Thoracic aorta (tissue), 2 donors: ENCODE measurements around the gene A3GALT2. TPM values are rescaled to one million over a fixed set of nuclear protein-coding genes. Genes with fewer than 3 reads are reported as not detected.

ENCODE experiments used
- ATAC-seq: fragments of 150-250 bp; one replicate; pipeline ENCODE4 v1.8.0; 2017; ENCODE audit warnings: low read depth; ENCODE audit not compliant: insufficient number of reproducible peaks, low FRiP score
- DNase-seq: peaks from one replicate; pipeline ENCODE4 v3.0.0-alpha.2; 2020; ENCODE audit warnings: low spot score
- H3K27ac ChIP-seq, 2 donors: fragments of 200-600 bp; sonication (generic); 1 replicate in 1 of 2; 2 replicates in 1 of 2; pipeline ENCODE4 v1.5.1; 2016; ENCODE audit warnings: mild to moderate bottlenecking in 2 of 2, moderate library complexity in 2 of 2
- H3K27me3 ChIP-seq: fragments of 200-600 bp; sonication (generic); replicated peaks from 2 replicates; pipeline ENCODE4 v1.6.0; 2016; ENCODE audit warnings: mild to moderate bottlenecking; ENCODE audit not compliant: insufficient read depth
- H3K36me3 ChIP-seq: fragments of 200-600 bp; sonication (generic); one replicate; pipeline ENCODE4 v1.5.1; 2016
- H3K4me1 ChIP-seq, 2 donors: fragments of 200-600 bp; sonication (generic); 1 replicate in 1 of 2; 2 replicates in 1 of 2; pipeline versions ENCODE4 v1.5.1 to v1.6.0; 2016; ENCODE audit warnings: low read depth in 2 of 2, mild to moderate bottlenecking in 1 of 2; ENCODE audit not compliant: control insufficient read depth in 1 of 2
- H3K4me3 ChIP-seq: fragments of 200-600 bp; sonication (generic); 2 replicates; pipeline ENCODE4 v1.5.1; 2016; ENCODE audit warnings: mild to moderate bottlenecking
- H3K9me3 ChIP-seq: fragments of 200-600 bp; sonication (generic); 2 replicates; pipeline ENCODE4 v1.5.1; 2016
- total RNA-seq, 2 donors: library from RNA; depleted of rRNA; stranded (reverse); fragments of >200 nt; gene quantifications; one replicate each; pipeline versions ENCODE4 v1.1.0 to v1.2.3, GENCODE V29; 2016
- TF ChIP-seq, protein P1 (sequence below): fragments of 200-600 bp; sonication (generic); IDR thresholded peaks from one replicate; pipeline ENCODE4 v1.5.1; 2019; ENCODE audit warnings: antibody characterized with exemption

Gene A3GALT2
- total RNA-seq, 2 donors from 2014 or later = 0.54 to 0.71 TPM

DNA sequence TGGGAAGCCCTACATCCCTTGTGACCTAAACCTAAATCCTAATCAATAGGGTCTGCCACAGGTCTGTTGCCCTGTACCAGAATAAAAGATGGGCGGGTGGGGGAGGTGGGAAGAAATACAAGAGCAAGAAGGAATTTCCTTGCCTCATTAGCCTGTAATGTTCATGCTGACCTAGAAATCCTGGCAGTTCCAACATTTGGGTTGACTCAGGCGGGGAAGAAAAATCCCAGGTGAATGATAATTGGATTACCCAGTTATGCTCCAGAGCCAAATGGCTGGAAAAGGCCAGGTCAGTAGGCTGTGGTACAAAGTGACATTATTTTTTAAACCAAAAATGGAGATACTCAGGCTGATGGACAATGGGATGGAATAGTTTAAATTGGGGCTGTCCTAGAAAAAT, 27.3 kb upstream of the A3GALT2 start:
- DNase-seq (no peak), ATAC-seq (no peak)
- peak overlapping the region; percentile 95 to 97 for H3K27ac ChIP-seq
- TF ChIP-seq, protein P1, sequence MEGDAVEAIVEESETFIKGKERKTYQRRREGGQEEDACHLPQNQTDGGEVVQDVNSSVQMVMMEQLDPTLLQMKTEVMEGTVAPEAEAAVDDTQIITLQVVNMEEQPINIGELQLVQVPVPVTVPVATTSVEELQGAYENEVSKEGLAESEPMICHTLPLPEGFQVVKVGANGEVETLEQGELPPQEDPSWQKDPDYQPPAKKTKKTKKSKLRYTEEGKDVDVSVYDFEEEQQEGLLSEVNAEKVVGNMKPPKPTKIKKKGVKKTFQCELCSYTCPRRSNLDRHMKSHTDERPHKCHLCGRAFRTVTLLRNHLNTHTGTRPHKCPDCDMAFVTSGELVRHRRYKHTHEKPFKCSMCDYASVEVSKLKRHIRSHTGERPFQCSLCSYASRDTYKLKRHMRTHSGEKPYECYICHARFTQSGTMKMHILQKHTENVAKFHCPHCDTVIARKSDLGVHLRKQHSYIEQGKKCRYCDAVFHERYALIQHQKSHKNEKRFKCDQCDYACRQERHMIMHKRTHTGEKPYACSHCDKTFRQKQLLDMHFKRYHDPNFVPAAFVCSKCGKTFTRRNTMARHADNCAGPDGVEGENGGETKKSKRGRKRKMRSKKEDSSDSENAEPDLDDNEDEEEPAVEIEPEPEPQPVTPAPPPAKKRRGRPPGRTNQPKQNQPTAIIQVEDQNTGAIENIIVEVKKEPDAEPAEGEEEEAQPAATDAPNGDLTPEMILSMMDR = no peak
- no peaks in the 10 kb centered on the region for H3K9me3 ChIP-seq
- no peaks in the 10 kb centered on the region for H3K36me3 ChIP-seq
- H3K4me3 ChIP-seq = peak overlapping the region; percentile 96
- peaks cover 38 to 54% of the 10 kb centered on the region in 2 donors for H3K4me1 ChIP-seq
- H3K27me3 ChIP-seq = no peaks in the 10 kb centered on the region

DNA sequence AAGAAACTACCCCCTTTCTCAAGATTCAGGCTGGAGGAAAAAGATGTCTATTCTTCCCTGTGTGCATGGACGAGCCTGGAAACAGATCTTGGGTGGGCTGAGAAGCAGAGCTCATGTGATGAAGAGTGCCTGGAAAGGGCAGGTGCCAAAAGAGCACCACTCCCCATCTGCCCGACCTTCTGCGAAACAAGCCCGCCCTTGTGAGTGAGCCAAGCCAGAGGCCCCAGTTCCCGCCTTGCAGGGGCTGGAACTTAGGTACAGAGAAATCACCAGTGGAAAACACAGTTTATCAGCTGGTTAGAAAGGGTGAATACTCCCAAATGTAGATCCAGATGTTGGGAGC, 26.7 kb upstream of the A3GALT2 start:
- Histone ChIP-seq H3K27me3 (no peaks in the 10 kb centered on the region), H3K36me3 (peaks cover 2% of the 10 kb centered on the region), H3K27ac (peak overlapping the region; percentile 95 to 97), H3K4me3 (peak overlapping the region; percentile 96), H3K4me1 (peaks cover 43 to 60% of the 10 kb centered on the region in 2 donors), H3K9me3 (no peaks in the 10 kb centered on the region)
- ATAC-seq (no peak), DNase-seq (no peak)
- TF ChIP-seq, protein P1 = no peak

DNA sequence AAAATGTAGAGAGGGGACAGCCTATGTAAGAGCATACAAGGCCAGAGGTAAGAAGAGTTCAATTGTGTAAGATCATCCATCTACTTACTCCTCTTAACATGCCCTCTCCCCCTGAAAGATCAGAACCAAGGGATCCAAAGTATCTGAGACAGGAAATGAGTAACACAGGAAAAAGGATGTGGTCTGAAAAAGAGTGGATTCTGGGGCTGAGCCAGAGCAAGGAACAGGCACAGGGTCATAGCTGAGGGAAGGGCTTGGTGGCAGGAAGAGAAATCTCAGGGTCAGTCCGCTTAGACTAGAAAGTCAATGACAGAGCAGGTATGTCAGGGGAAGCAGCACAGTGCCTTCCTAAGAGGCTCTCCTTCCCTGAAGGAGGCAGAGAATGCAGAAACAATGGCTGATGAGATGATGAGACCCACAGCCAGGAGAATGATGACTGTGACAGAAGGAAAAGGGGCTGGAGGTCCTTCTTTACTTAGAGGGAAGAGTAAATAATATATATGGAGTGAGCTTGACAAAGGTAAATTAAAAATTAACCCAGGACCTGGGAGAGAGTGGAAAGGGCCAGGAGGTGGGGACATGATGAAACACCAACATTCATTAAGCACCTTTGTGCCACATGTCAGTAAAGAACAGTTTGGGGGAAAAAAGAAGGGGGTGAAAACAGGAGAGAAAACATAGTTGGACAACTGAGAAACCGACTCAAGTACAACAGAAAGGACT, 26.2 kb upstream of the A3GALT2 start:
- ATAC-seq = peak; percentile 47
- H3K4me1 ChIP-seq = peaks cover 47 to 65% of the 10 kb centered on the region in 2 donors
- DNase-seq = peak; percentile 58

DNA sequence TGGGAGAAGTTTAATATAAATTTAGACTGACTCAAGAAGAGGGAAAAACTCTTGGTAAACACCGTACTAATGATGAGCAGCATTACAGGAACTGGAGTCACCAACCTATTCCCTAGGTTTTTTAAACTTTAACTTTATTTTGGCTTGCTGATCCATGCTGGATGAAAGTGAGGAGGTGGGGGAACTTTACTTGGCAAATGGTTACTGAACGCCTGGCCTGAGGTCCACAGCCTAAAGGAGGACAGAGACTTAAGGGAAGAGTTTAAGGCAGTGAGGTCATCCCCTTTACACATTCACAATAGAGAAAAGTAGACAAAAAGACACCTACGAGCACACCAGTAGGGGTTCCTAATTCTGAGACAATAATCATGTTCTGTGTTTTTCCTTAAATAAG, 25.6 kb upstream of the A3GALT2 start:
- Histone ChIP-seq H3K9me3 (no peaks in the 10 kb centered on the region), H3K36me3 (peaks cover 2% of the 10 kb centered on the region), H3K27ac (peak overlapping the region; percentile 95 to 97), H3K4me1 (peaks cover 53 to 71% of the 10 kb centered on the region in 2 donors), H3K27me3 (no peaks in the 10 kb centered on the region), H3K4me3 (peak overlapping the region; percentile 96)
- ATAC-seq = no peak
- TF ChIP-seq, protein P1 = no peak
- no peak for DNase-seq

More for the DNA sequence above, 26.2 kb upstream of the A3GALT2 start:
- no peaks in the 10 kb centered on the region for H3K27me3 ChIP-seq
- TF ChIP-seq, protein P1 = no peak
- H3K4me3 ChIP-seq = peak overlapping the region; percentile 96
- H3K36me3 ChIP-seq = peaks cover 2% of the 10 kb centered on the region
- H3K9me3 ChIP-seq = no peaks in the 10 kb centered on the region
- H3K27ac ChIP-seq = peak overlapping the region; percentile 95 to 97

DNA sequence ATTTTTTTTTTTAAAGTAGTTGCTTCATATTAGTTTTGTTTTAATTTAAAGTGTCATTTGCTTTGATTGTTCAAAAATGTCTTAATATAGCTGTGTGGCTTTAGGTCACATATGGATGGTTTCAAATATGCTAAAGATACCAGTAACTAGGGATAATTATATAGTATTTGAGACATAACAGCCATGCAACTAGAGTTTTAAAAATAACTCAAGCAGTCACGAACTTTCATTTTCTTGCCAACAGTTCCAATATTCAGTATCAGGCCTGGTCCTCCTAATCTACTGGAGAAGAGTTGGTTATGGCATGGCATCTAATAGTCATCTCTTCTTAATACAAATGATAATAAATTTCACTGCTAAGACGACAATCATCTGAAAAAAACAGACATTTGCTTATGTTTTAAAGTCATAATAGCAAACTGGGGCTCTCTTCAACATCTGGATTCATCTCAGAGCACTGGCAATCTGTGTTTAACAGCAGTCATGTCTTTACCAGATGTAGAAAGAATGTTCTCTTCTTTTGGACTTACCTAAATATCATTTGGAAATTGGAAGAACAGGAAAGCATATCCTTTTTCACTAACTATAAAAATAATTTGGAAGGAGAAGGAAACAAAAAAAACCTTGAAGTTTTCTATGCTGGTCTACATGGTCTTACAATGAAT, 24.1 kb upstream of the A3GALT2 start:
- Histone ChIP-seq H3K4me1 (peaks cover 68 to 77% of the 10 kb centered on the region in 2 donors), H3K9me3 (no peaks in the 10 kb centered on the region), H3K27ac (peak overlapping the region; percentile 95 to 97), H3K27me3 (no peaks in the 10 kb centered on the region), H3K4me3 (peak overlapping the region; percentile 96), H3K36me3 (peaks cover 5% of the 10 kb centered on the region)
- ATAC-seq = no peak
- DNase-seq = no peak
- TF ChIP-seq, protein P1 = no peak
